Measurements from ENCODE around the gene TRMT10C. TPM values are rescaled to one million over a fixed set of nuclear protein-coding genes. Genes with fewer than 3 reads are reported as not detected.

Gene TRMT10C
- total RNA-seq, 1 donor from 2014 or later: 31.9 TPM

DNA sequence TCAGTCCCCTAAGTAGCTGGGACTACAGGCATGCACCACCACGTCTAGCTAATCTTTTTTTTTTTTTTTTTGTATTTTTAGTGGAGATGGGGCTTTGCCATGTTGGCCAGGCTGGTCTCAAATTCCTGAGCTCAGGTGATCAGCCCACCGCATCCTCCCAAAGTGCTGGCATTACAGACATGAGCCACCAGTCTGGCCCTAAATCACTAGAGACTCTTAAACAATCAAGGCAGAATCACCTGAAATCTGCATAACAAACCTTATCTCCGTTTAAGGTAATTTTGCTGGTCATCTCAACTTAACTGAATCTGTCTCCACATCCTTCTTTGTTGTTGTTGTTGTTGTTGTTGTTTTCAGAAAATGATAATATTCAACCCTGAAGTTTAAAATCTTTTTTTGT is 5.6 kb upstream of the TRMT10C start:
- no peak overlapping the region for H3K4me3 Mint-ChIP-seq
- peaks cover 16% of the 10 kb centered on the region for H3K27me3 Mint-ChIP-seq
- TF ChIP-seq, protein P1, sequence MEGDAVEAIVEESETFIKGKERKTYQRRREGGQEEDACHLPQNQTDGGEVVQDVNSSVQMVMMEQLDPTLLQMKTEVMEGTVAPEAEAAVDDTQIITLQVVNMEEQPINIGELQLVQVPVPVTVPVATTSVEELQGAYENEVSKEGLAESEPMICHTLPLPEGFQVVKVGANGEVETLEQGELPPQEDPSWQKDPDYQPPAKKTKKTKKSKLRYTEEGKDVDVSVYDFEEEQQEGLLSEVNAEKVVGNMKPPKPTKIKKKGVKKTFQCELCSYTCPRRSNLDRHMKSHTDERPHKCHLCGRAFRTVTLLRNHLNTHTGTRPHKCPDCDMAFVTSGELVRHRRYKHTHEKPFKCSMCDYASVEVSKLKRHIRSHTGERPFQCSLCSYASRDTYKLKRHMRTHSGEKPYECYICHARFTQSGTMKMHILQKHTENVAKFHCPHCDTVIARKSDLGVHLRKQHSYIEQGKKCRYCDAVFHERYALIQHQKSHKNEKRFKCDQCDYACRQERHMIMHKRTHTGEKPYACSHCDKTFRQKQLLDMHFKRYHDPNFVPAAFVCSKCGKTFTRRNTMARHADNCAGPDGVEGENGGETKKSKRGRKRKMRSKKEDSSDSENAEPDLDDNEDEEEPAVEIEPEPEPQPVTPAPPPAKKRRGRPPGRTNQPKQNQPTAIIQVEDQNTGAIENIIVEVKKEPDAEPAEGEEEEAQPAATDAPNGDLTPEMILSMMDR (conservative IDR thresholded peaks at IDR 0.05): no peak
- H3K4me1 Mint-ChIP-seq (ENCODE audit: unreplicated experiment): no peaks in the 10 kb centered on the region
- H3K36me3 Mint-ChIP-seq: no peaks in the 10 kb centered on the region
- no peak for DNase-seq (ENCODE audit: extremely low spot score, unreplicated experiment)
- H3K9me3 Mint-ChIP-seq: no peaks in the 10 kb centered on the region
- H3K27ac Mint-ChIP-seq: no peak overlapping the region

GRCh38 chr3:101567528-101568317 is 6.1 kb downstream of the TRMT10C start:
- Mint-ChIP-seq H3K36me3 (peaks cover 21% of the 10 kb centered on the region), H3K4me3 (no peak overlapping the region), H3K9me3 (no peaks in the 10 kb centered on the region), H3K27ac (no peak overlapping the region), H3K4me1 (ENCODE audit: unreplicated experiment) (peaks cover 14% of the 10 kb centered on the region), H3K27me3 (no peaks in the 10 kb centered on the region)
- no peak for DNase-seq (ENCODE audit: extremely low spot score, unreplicated experiment)
- TF ChIP-seq, protein P1 (conservative IDR thresholded peaks at IDR 0.05): no peak

GRCh38 chr3:101571028-101571895 is 9.6 kb downstream of the TRMT10C start:
- H3K4me3 Mint-ChIP-seq: no peak overlapping the region
- H3K4me1 Mint-ChIP-seq (ENCODE audit: unreplicated experiment): peaks cover 12% of the 10 kb centered on the region
- TF ChIP-seq, protein P1 (conservative IDR thresholded peaks at IDR 0.05): no peak
- no peak for DNase-seq (ENCODE audit: extremely low spot score, unreplicated experiment)
- H3K36me3 Mint-ChIP-seq: peaks cover 9% of the 10 kb centered on the region
- no peaks in the 10 kb centered on the region for H3K27me3 Mint-ChIP-seq
- H3K27ac Mint-ChIP-seq: no peak overlapping the region
- H3K9me3 Mint-ChIP-seq: no peaks in the 10 kb centered on the region

DNA sequence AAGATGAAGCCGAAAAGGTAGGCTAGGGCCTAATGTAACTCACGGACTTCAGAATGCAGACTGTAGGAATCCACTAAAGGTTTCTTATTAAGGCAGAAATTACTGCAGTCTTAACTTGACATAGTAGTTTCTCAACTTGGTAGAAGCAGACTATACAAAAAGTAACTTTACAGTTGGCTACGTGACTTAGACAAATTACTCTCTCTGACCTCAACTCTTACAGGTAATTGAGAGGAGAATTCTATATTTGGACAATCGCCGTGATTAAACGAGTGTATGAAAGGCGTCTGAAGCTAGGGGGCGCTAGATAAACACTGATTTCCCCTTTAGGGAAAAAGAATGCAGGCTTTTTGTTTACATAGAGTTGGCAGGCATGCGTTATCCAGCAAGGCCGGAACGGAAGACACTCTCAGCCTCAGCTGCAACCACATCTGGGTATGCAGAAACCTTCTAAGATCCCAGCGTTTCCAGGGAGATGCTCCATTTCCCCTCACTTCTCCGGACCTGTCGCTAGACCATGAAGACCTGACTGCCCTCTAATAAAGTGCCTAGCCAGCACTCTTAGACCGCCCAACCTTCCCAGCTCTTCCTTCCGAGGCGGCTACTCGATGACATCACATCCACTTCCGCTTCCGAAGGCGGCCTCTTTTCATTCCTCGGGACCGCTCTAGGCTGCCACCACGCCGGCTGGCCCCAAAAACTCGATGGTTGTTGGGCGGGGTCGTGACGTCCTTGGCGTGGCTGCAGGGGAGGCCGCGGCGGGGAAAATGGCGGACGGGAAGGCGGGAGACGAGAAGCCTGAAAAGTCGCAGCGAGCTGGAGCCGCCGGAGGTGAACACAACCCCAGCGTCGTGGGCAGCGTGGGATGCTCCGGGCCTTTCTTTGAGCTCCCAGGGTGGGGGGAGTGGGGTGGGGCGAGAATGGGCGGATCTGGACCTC is 12.1 kb downstream of the TRMT10C start, which contains the start of gene PCNP:
Gene PCNP, plus strand, starts transcription at position 732 of the 939 bp plus-strand sequence. Its CDS starts 36 bp downstream, at position 768.
- Mint-ChIP-seq H3K27me3 (no peaks in the 10 kb centered on the region), H3K4me3 (peak within 1 kb of the TSS; percentile 99), H3K36me3 (peaks cover 11% of the 10 kb centered on the region), H3K27ac (peak within 1 kb of the TSS; percentile 100), H3K4me1 (ENCODE audit: unreplicated experiment) (peaks cover 15% of the 10 kb centered on the region), H3K9me3 (no peaks in the 10 kb centered on the region)
- peak; percentile 99 for DNase-seq (ENCODE audit: extremely low spot score, unreplicated experiment)
- TF ChIP-seq, protein P1 (conservative IDR thresholded peaks at IDR 0.05): peak; percentile 98
